IPS-20b (cell line): Measurements from ENCODE around the gene APLF.
"Not testable (repeated sequence)": the region's sequence is repeated elsewhere in the genome, so short reads cannot be mapped to it uniquely, and the experiment has no call there.

ENCODE experiments used
- H3K27ac ChIP-seq: one replicate; pipeline ENCODE4 v1.5.1; 2013; ENCODE audit warnings: low read length
- H3K27me3 ChIP-seq: 2 replicates; pipeline ENCODE4 v1.6.1; 2013; ENCODE audit warnings: mild to moderate bottlenecking, low read length, inconsistent platforms; ENCODE audit not compliant: insufficient read depth
- H3K36me3 ChIP-seq: 2 replicates; pipeline ENCODE4 v1.6.1; 2013; ENCODE audit warnings: low read depth, mild to moderate bottlenecking, inconsistent platforms, low read length, moderate library complexity; ENCODE audit not compliant: insufficient read depth
- H3K4me1 ChIP-seq: 2 replicates; pipeline ENCODE4 v1.6.1; 2013; ENCODE audit warnings: mild to moderate bottlenecking, control low read depth, inconsistent platforms, low read length, moderate library complexity; ENCODE audit not compliant: insufficient read depth
- H3K4me3 ChIP-seq: 2 replicates; pipeline ENCODE4 v1.5.1; 2013; ENCODE audit warnings: mild to moderate bottlenecking, low read length, inconsistent platforms
- H3K9ac ChIP-seq: 2 replicates; pipeline ENCODE4 v1.6.1; 2013; ENCODE audit warnings: low read depth, mild to moderate bottlenecking, inconsistent platforms, low read length, moderate library complexity
- H3K9me3 ChIP-seq: 2 replicates; pipeline ENCODE4 v1.6.1; 2013; ENCODE audit warnings: mild to moderate bottlenecking, low read depth, low read length, inconsistent platforms; ENCODE audit not compliant: insufficient read depth

Gene APLF

DNA sequence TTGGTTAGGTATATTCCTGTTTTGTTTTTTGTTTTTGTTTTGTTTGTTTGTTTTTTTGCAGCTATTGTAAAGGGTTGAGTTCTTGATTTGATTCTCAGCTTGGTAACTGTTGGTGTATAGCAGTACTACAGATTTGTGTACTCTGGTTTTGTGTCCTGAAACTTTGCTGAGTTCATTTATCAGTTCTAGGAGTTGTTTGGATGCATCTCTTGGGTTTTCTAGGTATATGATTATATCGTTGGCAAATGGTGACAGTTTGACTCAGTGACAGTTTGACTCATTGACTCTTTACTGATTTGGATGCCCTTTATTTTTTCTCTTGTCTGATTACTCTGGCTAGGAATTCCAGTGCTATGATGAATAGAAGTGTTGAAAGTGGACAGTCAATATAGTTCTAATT lies 53.7 kb downstream of the APLF start:
- H3K27ac ChIP-seq = no peak overlapping the region
- H3K9ac ChIP-seq = no peak overlapping the region
- H3K9me3 ChIP-seq = no peaks in the 10 kb centered on the region
- H3K4me1 ChIP-seq = no peaks in the 10 kb centered on the region
- H3K27me3 ChIP-seq = no peaks in the 10 kb centered on the region
- H3K4me3 ChIP-seq = no peak overlapping the region
- H3K36me3 ChIP-seq = no peaks in the 10 kb centered on the region

DNA sequence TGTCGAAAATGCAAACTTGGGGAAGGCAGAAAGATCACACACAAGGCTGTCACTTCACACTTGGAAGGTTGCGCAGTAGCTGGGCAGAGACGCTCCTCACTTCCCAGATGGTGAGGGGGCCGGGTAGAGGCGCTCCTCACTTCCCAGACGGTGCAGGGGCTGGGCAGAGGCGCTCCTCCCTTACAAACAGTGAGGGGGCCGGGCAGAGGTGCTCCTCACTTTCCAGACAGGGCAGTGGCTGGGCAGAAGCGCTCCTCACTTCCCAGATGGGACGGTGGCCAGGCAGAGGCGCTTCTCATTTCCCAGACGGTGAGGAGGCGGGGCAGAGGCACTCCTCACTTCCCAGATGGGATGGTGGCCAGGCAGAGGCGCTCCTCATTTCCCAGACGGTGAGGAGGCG lies 59.6 kb downstream of the APLF start:
- not testable (repeated sequence) for H3K4me1 ChIP-seq, H3K27ac ChIP-seq, H3K9me3 ChIP-seq, H3K9ac ChIP-seq, H3K36me3 ChIP-seq, H3K27me3 ChIP-seq, H3K4me3 ChIP-seq

DNA sequence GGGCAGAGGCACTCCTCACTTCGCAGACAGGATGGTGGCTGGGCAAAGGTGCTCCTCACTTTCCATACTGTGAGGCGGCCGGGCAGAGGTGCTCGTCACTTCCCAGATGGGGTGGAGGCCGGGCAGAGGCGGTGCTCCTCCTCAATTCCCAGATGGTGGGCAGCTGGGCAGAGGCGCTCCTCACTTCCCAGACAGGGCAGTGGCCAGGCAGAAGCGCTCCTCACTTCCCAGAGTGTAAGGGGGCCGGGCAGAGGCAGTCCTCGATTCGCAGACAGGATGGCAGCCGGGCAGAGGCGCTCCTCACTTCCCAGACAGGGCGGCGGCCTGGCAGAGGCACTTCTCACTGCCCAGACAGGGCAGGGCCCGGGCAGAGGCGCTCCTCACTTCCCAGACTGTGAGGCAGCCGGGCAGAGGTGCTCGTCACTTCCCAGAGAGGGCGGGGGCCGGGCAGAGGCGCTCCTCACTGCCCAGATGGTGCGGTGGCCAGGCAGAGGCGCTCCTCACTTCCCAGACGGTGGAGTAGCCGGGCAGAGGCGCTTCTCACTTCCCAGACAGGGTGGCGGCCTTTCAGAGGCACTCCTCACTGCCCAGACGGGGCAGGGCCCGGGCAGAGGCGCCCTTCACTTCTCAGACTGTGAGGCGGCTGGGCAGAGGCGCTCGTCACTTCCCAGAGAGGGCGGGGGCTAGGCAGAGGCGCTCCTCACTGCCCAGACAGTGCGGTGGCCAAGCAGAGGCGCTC lies 60.1 kb downstream of the APLF start:
- not testable (repeated sequence) for H3K9me3 ChIP-seq, H3K27me3 ChIP-seq

DNA sequence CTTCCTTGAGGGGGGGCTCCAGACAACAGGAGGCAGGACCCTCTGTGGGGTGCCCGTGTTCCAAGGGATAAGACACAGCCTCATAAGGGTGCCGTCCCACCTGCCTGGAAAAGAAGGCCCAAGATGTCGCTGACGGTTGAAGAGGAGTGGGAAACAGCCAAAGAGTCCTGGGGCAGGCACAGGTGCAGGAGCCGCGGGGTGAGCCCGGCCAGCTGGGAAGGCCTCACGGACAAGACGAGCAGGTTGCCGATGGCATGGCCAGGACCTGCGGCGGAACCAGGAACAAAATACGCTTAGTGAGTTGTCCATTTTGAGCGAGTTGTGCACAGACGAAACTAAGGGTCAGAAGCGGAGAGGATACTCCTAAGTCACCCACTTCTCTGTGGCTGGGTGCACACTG lies 61.8 kb downstream of the APLF start:
- not testable (repeated sequence) for H3K36me3 ChIP-seq, H3K4me3 ChIP-seq, H3K27me3 ChIP-seq, H3K4me1 ChIP-seq, H3K27ac ChIP-seq, H3K9ac ChIP-seq, H3K9me3 ChIP-seq

More for the DNA sequence above, 60.1 kb downstream of the APLF start:
- not testable (repeated sequence) for H3K4me1 ChIP-seq, H3K9ac ChIP-seq, H3K36me3 ChIP-seq, H3K27ac ChIP-seq, H3K4me3 ChIP-seq

DNA sequence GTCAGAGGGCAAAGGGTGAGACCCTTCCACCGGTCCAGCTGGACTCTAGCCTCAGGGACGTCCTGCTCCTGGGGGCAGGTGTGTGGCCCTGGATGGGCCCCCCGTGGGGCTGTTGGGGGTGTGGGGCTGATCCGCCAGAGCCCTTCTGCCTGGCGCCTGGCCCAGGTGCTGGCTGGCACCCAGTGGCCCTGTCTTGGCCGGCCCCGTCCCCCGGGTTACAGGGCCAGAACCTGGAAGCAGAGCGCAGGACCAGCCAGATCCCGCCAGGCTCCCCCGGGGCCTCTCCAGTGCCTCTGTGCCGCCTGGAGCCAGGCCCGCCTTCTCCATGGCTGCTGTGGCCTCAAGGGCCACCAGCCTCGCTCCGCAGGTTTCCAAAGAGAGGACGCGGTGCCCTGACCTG lies 62.3 kb downstream of the APLF start:
- not testable (repeated sequence) for H3K9ac ChIP-seq, H3K27me3 ChIP-seq, H3K27ac ChIP-seq, H3K4me3 ChIP-seq, H3K36me3 ChIP-seq, H3K9me3 ChIP-seq, H3K4me1 ChIP-seq

DNA sequence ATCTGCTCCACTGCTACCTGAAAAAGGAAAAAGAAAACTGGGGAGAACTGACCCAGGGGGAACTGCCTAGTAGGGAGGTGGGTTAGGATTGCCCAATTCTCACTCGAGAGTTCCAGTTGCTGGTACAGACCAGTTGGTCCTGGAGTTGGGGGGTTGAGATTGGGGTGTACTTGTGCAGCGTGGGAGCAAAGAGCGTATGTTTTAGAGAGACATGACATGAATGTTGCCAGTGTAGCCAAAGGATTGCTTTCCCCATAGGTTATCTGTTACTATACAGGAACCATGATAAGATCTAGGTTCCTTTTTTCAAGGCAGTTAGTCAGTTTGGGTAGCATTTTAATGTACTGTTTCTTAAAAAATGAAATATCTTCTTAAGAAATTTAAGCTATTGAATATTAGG lies 68.6 kb downstream of the APLF start:
- H3K4me1 ChIP-seq = no peaks in the 10 kb centered on the region
- no peaks in the 10 kb centered on the region for H3K9me3 ChIP-seq
- no peak overlapping the region for H3K4me3 ChIP-seq
- no peaks in the 10 kb centered on the region for H3K27me3 ChIP-seq
- no peak overlapping the region for H3K27ac ChIP-seq
- no peaks in the 10 kb centered on the region for H3K36me3 ChIP-seq
- H3K9ac ChIP-seq = no peak overlapping the region

DNA sequence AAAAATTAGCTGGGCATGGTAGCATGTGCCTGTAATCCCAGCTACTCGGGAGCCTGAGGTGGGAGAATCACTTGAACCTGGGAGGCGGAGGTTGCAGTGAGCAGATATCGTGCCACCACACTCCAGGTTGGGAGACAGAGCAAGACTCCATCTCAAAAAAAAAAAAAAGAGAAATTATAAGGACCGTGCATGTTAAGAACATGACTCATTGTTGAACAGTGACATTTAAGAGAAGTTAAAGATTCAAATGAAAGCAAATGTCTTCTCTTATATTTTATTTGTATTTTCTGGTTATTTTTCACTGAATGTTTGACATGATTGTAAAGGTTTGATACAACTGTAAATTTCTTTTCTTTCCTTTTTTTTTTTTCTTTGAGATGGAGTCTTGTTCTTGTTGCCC lies 69.6 kb downstream of the APLF start:
- no peak overlapping the region for H3K27ac ChIP-seq
- no peak overlapping the region for H3K4me3 ChIP-seq
- H3K9ac ChIP-seq = no peak overlapping the region

DNA sequence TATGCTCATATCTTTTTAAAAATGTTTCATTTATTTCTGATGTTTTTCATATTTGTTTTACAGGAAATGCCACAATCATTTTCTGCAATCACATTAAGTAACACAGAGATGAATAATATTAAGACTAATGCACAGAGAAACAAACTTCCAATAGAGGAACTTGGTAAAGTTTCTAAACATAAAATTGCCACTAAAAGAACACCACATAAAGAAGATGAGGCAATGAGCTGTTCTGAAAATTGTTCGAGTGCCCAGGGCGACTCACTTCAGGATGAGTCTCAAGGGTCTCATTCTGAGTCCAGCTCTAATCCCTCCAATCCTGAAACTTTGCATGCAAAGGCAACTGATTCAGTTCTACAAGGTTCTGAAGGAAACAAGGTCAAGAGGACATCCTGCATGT lies 70.4 kb downstream of the APLF start:
- no peaks in the 10 kb centered on the region for H3K27me3 ChIP-seq
- H3K4me1 ChIP-seq = no peaks in the 10 kb centered on the region
- H3K4me3 ChIP-seq = no peak overlapping the region
- H3K9me3 ChIP-seq = no peaks in the 10 kb centered on the region
- no peaks in the 10 kb centered on the region for H3K36me3 ChIP-seq
- H3K27ac ChIP-seq = no peak overlapping the region
- no peak overlapping the region for H3K9ac ChIP-seq

More for the DNA sequence above, 69.6 kb downstream of the APLF start:
- no peaks in the 10 kb centered on the region for H3K9me3 ChIP-seq
- no peaks in the 10 kb centered on the region for H3K27me3 ChIP-seq
- no peaks in the 10 kb centered on the region for H3K4me1 ChIP-seq
- no peaks in the 10 kb centered on the region for H3K36me3 ChIP-seq

DNA sequence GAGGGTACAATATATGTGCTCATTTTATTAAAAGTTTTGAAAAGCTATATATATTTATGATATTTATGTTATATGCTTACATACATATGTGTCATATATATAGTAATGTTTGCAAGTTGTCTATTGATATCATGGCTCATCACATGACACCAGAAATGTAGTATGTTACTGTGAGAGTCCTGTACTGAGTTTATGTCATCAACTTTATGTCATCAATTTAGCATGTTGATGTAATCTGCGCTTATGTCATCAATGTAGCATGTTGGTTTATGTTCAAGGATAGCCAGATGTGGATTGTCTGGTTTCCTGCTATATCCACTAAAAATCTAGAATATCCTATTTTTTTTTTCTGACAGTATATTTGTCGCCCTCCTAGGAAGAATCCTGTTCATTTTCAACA lies 77.4 kb downstream of the APLF start:
- Histone ChIP-seq H3K4me1 (no peaks in the 10 kb centered on the region), H3K9ac (no peak overlapping the region), H3K27me3 (no peaks in the 10 kb centered on the region), H3K27ac (no peak overlapping the region), H3K36me3 (no peaks in the 10 kb centered on the region), H3K9me3 (no peaks in the 10 kb centered on the region), H3K4me3 (no peak overlapping the region)

DNA sequence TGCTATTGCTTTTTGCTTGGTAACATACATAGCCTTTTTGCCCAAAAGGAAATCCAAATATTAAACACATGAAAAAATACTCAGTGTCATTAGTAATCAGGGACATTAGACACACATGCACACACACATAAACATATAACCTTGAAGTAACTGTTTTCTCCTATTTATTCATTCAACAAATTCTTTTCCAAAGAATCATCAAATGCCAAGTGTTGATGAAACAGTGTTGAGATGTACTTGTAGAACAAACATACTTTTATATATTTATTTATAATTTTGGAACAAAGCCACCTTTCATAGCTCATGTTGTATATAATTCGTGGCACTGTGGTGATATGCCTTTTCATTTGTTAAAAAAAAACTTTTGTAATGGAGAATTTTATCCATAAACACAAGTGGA lies 81.0 kb downstream of the APLF start:
- no peak overlapping the region for H3K9ac ChIP-seq
- no peak overlapping the region for H3K27ac ChIP-seq
- no peaks in the 10 kb centered on the region for H3K4me1 ChIP-seq
- H3K4me3 ChIP-seq = no peak overlapping the region
- H3K9me3 ChIP-seq = no peaks in the 10 kb centered on the region
- no peaks in the 10 kb centered on the region for H3K36me3 ChIP-seq
- H3K27me3 ChIP-seq = no peaks in the 10 kb centered on the region

DNA sequence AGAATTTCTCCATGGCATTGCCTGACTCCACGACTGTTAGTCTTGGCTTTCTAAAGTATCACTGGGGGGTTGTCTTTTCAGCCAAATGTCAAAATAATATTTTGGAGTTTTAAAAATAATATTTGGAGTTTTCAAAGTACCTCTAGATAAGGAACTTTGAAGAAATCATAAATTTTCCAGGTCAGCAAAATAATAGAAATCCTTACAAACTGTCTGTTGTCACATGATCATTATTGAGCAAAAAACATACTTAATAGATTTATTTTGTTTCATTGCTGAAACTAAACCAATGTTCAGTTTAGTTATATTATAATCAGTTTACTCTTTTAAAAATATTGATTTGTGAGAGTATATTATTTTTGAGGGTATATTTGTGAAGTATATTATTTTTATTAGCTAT lies 85.7 kb downstream of the APLF start:
- H3K4me1 ChIP-seq = no peaks in the 10 kb centered on the region
- H3K4me3 ChIP-seq = no peak overlapping the region
- no peaks in the 10 kb centered on the region for H3K36me3 ChIP-seq
- no peak overlapping the region for H3K9ac ChIP-seq
- no peak overlapping the region for H3K27ac ChIP-seq
- no peaks in the 10 kb centered on the region for H3K9me3 ChIP-seq
- H3K27me3 ChIP-seq = no peaks in the 10 kb centered on the region

DNA sequence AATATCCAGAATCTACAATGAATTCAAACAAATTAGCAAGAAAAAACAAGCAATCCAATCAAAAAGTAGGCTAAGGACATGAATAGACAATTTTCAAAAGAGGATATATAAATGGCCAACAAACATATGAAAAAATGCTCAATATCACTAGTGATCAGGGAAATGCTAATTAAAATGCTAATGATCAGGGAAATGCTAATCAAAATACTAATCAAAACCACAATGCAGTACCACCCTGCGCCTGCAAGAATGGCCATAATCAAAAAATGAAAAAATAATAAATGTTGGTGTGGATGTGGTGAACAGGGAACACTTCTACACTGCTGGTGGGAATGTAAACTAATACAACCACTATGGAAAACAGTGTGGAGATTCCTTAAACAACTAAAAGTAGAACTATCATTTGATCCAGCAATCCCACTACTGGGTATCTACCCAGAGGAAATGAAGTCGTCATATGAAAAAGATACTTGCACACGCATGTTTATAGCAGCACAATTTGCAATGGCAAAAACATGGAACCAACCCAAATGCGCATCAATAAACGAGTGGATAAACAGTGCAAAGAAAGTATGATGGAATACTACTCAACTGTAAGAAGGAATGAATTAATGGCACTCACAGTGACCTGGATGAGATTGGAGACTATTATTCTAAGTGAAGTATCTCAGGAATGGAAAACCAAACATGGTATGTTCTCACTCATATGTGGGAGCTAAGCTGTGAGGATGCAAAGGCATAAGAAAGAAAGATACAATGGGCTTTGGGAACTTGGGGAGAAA lies 88.2 kb downstream of the APLF start:
- H3K27ac ChIP-seq, H3K4me3 ChIP-seq, H3K36me3 ChIP-seq, H3K27me3 ChIP-seq, H3K4me1 ChIP-seq, H3K9me3 ChIP-seq, H3K9ac ChIP-seq: not testable (repeated sequence)
